Peyer's patch (tissue), 4 donors: ENCODE data around the gene DCTD.

Experiments used
- CTCF ChIP-seq, 6 experiments: fragments of 450-650 bp in 4 of 6; fragments of 200-600 bp in 2 of 6; sonication (generic) in 1 of 6; IDR thresholded peaks; one replicate each; pipeline ENCODE4 v1.5.1; 2017 to 2019; ENCODE audit warnings: antibody characterized with exemption in 6 of 6, mild to moderate bottlenecking in 3 of 6, moderate library complexity in 1 of 6
- POLR2A ChIP-seq, 2 donors: fragments of 450-650 bp; IDR thresholded peaks; one replicate each; pipeline ENCODE4 v1.5.1; 2017; ENCODE audit warnings: antibody characterized with exemption in 2 of 2, mild to moderate bottlenecking in 2 of 2, moderate library complexity in 2 of 2

DNA sequence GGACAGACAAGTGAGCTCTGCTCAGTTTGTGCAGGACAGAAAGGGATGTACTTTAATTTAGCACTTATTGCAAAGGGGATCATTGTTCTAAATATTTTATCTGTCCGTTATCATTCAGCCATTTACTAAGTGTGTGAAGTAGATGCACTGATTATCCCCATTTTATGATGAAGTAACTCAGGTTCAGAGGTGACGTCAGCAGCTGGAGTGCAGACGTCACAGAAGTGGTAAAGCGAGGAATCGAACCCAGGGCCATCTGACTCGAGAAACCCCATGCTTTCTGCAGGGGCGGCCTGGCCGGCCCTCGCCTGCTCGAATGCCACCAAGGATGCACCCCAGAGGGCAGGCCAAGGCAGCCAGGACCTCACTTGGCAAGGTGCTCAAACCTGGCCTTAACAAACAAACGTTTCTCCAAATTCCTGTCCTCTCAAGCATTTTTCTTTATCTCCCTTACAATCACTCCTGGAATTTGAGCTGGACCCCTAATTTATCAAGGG is 75.0 kb downstream of the DCTD start:
- TF ChIP-seq CTCF (IDR thresholded peaks at IDR 0.05) = no peak
- TF ChIP-seq POLR2A (IDR thresholded peaks at IDR 0.05) = no peak
